Panc1 (cell line): Measurements from ENCODE around the gene TDRD10. TPM values are rescaled to one million over a fixed set of nuclear protein-coding genes. Genes with fewer than 3 reads are reported as not detected.

Source experiments
- ATAC-seq: fragments of 200-7000 bp; cut with Tn5 transposase; 2 replicates; pipeline ENCODE4 v1.9.1; 2020; ENCODE audit warnings: mild to moderate bottlenecking, moderate library complexity
- BruUV-seq: library from RNA; stranded (reverse); fragments of 400-500 nt; replicated peaks from 2 replicates; lab custom pipeline; 2021; lab: Mats Ljungman, UMichigan
- CTCF ChIA-PET: fragments of 300-600 bp; sonication (Branson Sonifier 250); formaldehyde crosslinking; loops from one replicate; lab custom pipeline; 2022; ENCODE audit warnings: antibody characterized with exemption; lab: Charles Lee
- POLR2A ChIA-PET: fragments of 300-600 bp; sonication (Branson Sonifier 250); formaldehyde crosslinking; loops from one replicate; lab custom pipeline; 2022; ENCODE audit warnings: antibody characterized with exemption; lab: Charles Lee
- DNase-seq: peaks from one replicate; pipeline ENCODE4 v3.0.0-alpha.2; 2010; ENCODE audit warnings: low read depth, low spot score
- H3K27ac ChIP-seq: 2 replicates; pipeline ENCODE4 v1.5.1; 2011; ENCODE audit warnings: mild to moderate bottlenecking, low read length, inconsistent platforms
- H3K27me3 ChIP-seq: fragments of 200-500 bp; sonication (Bioruptor generic); 2 replicates; pipeline ENCODE4 v1.6.0; 2014; ENCODE audit warnings: low read length, inconsistent platforms; ENCODE audit not compliant: control insufficient read depth, insufficient read depth
- H3K36me3 ChIP-seq: fragments of 200-500 bp; sonication (Bioruptor generic); 2 replicates; pipeline ENCODE4 v1.5.1; 2014; ENCODE audit warnings: inconsistent platforms, mild to moderate bottlenecking, low read length, moderate library complexity; ENCODE audit not compliant: control insufficient read depth, insufficient read depth
- H3K4me1 ChIP-seq: 2 replicates; pipeline ENCODE4 v1.5.1; 2011; ENCODE audit warnings: inconsistent platforms, mild to moderate bottlenecking, low read length, moderate library complexity; ENCODE audit not compliant: control insufficient read depth, insufficient read depth
- H3K4me3 ChIP-seq, 2 experiments: 2 replicates each; pipeline ENCODE4 v1.5.1; 2011 to 2012; ENCODE audit warnings: low read depth in 2 of 2, low read length in 2 of 2, mild to moderate bottlenecking in 2 of 2, inconsistent platforms in 1 of 2, moderate library complexity in 1 of 2
- H3K9me3 ChIP-seq: fragments of 200-500 bp; sonication (Bioruptor generic); 2 replicates; pipeline ENCODE4 v1.5.1; 2014; ENCODE audit warnings: low read depth, mild to moderate bottlenecking, inconsistent platforms, low read length, moderate library complexity; ENCODE audit not compliant: control insufficient read depth, insufficient read depth
- CTCF ChIP-seq: fragments of 450-650 bp; IDR thresholded peaks from 2 replicates; pipeline ENCODE4 v1.5.1; 2017; ENCODE audit warnings: mild to moderate bottlenecking
- POLR2AphosphoS5 ChIP-seq: IDR thresholded peaks from 2 replicates; pipeline ENCODE4 v1.6.1; 2012; ENCODE audit warnings: mild to moderate bottlenecking, low read depth, low read length, moderate library complexity
- SIN3A ChIP-seq: IDR thresholded peaks from 2 replicates; pipeline ENCODE4 v1.6.1; 2012; ENCODE audit warnings: low read depth, mild to moderate bottlenecking, low read length, moderate library complexity, borderline replicate concordance; ENCODE audit not compliant: insufficient read depth
- TCF7L2 ChIP-seq: IDR thresholded peaks from 2 replicates; pipeline ENCODE4 v1.6.1; 2011; ENCODE audit warnings: mild to moderate bottlenecking, low read depth, low read length, inconsistent platforms
- in situ Hi-C: cut with HindIII; loops from 2 replicates; pipeline ENCODE4 v1.10.0; 2016; ENCODE audit warnings: low sequenced_read_pairs, low pct_unique_long_range_greater_than_20kb
- intact Hi-C: fragments of 100-400 bp; cut with micrococcal nuclease; formaldehyde crosslinking; loops from one replicate; pipeline ENCODE4 v1.10.0; 2022; ENCODE audit not compliant: unreplicated experiment
- total RNA-seq: library from RNA; stranded (reverse); gene quantifications from one replicate; pipeline ENCODE4 v1.2.1, GENCODE V29; 2021; ENCODE audit not compliant: unreplicated experiment
- TF ChIP-seq, protein P1 (sequence below), 2 experiments: IDR thresholded peaks; 2 replicates each; pipeline ENCODE4 v1.6.1; 2011 to 2012; ENCODE audit warnings: low read depth in 2 of 2, control low read depth in 1 of 2, low read length in 1 of 2, mild to moderate bottlenecking in 1 of 2, moderate library complexity in 1 of 2; ENCODE audit not compliant: insufficient read depth in 1 of 2

TDRD10 gene
- total RNA-seq, 1 experiment from 2014 or later, result not detected

DNA sequence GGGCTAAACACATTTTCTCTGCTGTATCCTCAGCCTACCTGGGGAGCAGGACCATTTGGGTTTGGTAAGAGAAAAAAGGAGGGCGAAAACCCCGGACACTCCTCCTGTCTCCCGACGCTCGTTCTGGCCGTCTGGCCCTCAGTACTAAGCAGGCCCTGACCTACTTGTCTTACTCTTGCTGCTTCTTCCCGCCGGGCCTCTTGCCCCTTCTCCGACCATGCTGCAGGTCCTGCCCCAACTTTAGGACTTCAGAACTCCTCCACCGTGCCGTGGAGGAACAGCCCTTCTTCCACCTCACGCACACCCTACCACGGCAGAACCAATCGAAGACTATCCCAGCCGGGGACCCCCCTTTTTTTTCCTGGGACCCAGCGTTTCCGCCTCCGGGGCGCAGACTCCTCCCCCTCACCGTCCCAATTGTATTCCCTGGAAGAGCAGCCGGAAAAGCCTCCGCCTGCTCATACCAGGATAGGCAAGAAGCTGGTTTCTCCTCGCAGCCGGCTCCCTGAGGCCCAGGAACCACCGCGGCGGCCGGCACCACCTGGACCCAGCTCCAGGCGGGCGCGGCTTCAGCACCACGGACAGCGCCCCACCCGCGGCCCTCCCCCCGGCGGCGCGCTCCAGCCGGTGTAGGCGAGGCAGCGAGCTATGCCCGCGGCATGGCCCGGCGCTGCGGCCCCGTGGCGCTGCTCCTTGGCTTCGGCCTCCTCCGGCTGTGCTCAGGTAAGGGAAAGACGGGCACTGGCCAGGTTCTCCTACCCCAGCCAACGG, 65.6 kb downstream of the TDRD10 start, which contains the start of gene CHRNB2:
TSS of gene CHRNB2 (plus strand) at position 393 of the 771 bp plus-strand sequence. CDS start at position 660, 267 bp downstream.
- H3K27ac ChIP-seq, result no peak within 1 kb of the TSS
- intact Hi-C loops (loop anchor here (10.0 kb wide), 3 partner anchors 187 to 387 kb away; partner anchors contain the start of gene PBXIP1), in situ Hi-C loops (no loop called here)
- peak within 1 kb of the TSS; percentile 10 to 28; a peak in 3 of 4 replicates for H3K4me3 ChIP-seq
- ChIA-PET POLR2A (interaction anchor here (0.6 kb wide), 1 partner anchor 627 kb away, joined by 4 read pairs; no protein-coding TSS in a partner anchor), CTCF (interaction anchor here (1.0 kb wide), 1 partner anchor 8 kb away, joined by 3 read pairs; no protein-coding TSS in a partner anchor)
- ATAC-seq (peak; percentile 86), DNase-seq (no peak)
- TF ChIP-seq, protein P1, sequence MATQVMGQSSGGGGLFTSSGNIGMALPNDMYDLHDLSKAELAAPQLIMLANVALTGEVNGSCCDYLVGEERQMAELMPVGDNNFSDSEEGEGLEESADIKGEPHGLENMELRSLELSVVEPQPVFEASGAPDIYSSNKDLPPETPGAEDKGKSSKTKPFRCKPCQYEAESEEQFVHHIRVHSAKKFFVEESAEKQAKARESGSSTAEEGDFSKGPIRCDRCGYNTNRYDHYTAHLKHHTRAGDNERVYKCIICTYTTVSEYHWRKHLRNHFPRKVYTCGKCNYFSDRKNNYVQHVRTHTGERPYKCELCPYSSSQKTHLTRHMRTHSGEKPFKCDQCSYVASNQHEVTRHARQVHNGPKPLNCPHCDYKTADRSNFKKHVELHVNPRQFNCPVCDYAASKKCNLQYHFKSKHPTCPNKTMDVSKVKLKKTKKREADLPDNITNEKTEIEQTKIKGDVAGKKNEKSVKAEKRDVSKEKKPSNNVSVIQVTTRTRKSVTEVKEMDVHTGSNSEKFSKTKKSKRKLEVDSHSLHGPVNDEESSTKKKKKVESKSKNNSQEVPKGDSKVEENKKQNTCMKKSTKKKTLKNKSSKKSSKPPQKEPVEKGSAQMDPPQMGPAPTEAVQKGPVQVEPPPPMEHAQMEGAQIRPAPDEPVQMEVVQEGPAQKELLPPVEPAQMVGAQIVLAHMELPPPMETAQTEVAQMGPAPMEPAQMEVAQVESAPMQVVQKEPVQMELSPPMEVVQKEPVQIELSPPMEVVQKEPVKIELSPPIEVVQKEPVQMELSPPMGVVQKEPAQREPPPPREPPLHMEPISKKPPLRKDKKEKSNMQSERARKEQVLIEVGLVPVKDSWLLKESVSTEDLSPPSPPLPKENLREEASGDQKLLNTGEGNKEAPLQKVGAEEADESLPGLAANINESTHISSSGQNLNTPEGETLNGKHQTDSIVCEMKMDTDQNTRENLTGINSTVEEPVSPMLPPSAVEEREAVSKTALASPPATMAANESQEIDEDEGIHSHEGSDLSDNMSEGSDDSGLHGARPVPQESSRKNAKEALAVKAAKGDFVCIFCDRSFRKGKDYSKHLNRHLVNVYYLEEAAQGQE (IDR thresholded peaks at IDR 0.05; ENCODE audit: insufficient read depth in 1 of 2, low read depth in 2 of 2, low read length in 1 of 2), result peak; percentile 96 to 99
- TF ChIP-seq POLR2AphosphoS5, result no peak
- no peaks in the 10 kb centered on the region for H3K36me3 ChIP-seq
- no TSS peak for BruUV-seq
- H3K9me3 ChIP-seq, result no peaks in the 10 kb centered on the region
- no peaks in the 10 kb centered on the region for H3K4me1 ChIP-seq
- peaks cover 19% of the 10 kb centered on the region for H3K27me3 ChIP-seq

GRCh38 chr1:154568157-154568815, 66.3 kb downstream of the TDRD10 start:
- H3K27me3 ChIP-seq, result peaks cover 19% of the 10 kb centered on the region
- peak overlapping the region; percentile 10 to 25; a peak in 2 of 4 replicates for H3K4me3 ChIP-seq
- no peak for TF ChIP-seq POLR2AphosphoS5
- TF ChIP-seq SIN3A, result no peak
- no peak for TF ChIP-seq TCF7L2
- no peak for TF ChIP-seq CTCF
- TF ChIP-seq, protein P1 (IDR thresholded peaks at IDR 0.05; ENCODE audit: insufficient read depth in 1 of 2, low read depth in 2 of 2, low read length in 1 of 2), result no peak; a peak in 1 of 4 replicates
- CTCF ChIA-PET, result interaction anchor here (1.0 kb wide), 1 partner anchor 9 kb away, joined by 3 read pairs; no protein-coding TSS in a partner anchor
- no peaks in the 10 kb centered on the region for H3K9me3 ChIP-seq
- H3K36me3 ChIP-seq, result no peaks in the 10 kb centered on the region
- BruUV-seq, result no TSS peak
- in situ Hi-C loops, result no loop called here
- H3K27ac ChIP-seq, result no peak overlapping the region
- no peak for DNase-seq
- POLR2A ChIA-PET, result interaction anchor here (0.6 kb wide), 1 partner anchor 627 kb away, joined by 4 read pairs; no protein-coding TSS in a partner anchor
- no peaks in the 10 kb centered on the region for H3K4me1 ChIP-seq
- intact Hi-C loops, result loop anchor here (10.0 kb wide), 3 partner anchors 187 to 387 kb away; partner anchors contain the start of gene PBXIP1
- ATAC-seq, result peak; percentile 39; the same call in 1 of the 2 replicates
